Astrocyte (in vitro differentiated cells and primary cell): Measurements from ENCODE around the gene PYGB.

ENCODE experiments used
- EZH2 ChIP-seq: IDR thresholded peaks from 2 replicates; pipeline ENCODE4 v1.6.1; 2012; ENCODE audit warnings: mild to moderate bottlenecking, low read length, inconsistent platforms; ENCODE audit not compliant: insufficient read depth
- TF ChIP-seq, protein P1 (sequence below): IDR thresholded peaks from 2 replicates; pipeline ENCODE4 v1.5.1; 2011; ENCODE audit warnings: low read depth, mild to moderate bottlenecking, inconsistent platforms, low read length, moderate library complexity; ENCODE audit not compliant: insufficient read depth

DNA sequence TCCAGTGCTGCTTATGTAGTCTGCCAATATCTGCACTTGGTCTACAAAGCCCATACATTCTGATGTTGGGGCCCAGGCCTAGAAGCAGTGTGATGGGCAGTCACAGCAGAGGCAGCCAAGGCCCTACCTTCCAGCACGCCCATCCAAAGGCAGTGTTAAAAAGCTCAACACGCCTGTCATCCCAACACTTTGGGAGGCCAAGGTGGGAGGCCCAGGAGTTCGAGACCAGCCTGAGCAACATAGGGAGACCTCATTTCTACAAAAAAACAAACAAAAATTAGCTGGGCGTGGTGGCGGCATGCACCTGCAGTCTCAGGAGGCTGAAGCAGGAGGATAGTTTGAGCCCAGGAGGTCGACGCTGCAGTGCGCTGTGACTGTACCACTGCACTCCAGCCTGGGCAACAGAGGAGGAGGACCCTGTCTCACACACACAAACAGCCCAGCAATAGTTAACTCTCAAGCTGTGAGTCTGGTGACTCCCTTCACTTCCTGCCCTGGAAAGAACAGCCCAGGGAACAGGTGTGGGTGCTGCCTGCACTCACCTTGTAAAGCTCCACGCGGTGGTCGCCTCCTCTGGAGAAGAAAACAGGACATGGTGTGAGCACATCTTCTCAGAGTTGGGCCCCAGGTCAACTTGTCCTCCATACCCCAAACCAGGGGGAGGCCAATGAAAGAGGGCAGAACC lies 68.8 kb downstream of the PYGB start:
- TF ChIP-seq, protein P1, sequence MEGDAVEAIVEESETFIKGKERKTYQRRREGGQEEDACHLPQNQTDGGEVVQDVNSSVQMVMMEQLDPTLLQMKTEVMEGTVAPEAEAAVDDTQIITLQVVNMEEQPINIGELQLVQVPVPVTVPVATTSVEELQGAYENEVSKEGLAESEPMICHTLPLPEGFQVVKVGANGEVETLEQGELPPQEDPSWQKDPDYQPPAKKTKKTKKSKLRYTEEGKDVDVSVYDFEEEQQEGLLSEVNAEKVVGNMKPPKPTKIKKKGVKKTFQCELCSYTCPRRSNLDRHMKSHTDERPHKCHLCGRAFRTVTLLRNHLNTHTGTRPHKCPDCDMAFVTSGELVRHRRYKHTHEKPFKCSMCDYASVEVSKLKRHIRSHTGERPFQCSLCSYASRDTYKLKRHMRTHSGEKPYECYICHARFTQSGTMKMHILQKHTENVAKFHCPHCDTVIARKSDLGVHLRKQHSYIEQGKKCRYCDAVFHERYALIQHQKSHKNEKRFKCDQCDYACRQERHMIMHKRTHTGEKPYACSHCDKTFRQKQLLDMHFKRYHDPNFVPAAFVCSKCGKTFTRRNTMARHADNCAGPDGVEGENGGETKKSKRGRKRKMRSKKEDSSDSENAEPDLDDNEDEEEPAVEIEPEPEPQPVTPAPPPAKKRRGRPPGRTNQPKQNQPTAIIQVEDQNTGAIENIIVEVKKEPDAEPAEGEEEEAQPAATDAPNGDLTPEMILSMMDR = no peak
- no peak for TF ChIP-seq EZH2
